CD4-positive, alpha-beta T cell (primary cell): Measurements from ENCODE around the gene TIMM22. TPM values are rescaled to one million over a fixed set of nuclear protein-coding genes. Genes with fewer than 3 reads are reported as not detected.

Experiments
- microRNA-seq: library from miRNA; unstranded; fragments of <30 nt; microRNA quantifications from one replicate; pipeline ENCODE4 v1.2.0, GENCODE V29; 2021; ENCODE audit warnings: borderline microRNAs expressed, borderline replicate concordance
- total RNA-seq, 174 experiments: library from RNA in 2 of 174; stranded (reverse) in 2 of 174; gene quantifications; one replicate each; pipeline ENCODE4 v1.2.3 and lab custom pipeline; 2021 to 2026

Gene TIMM22
- total RNA-seq, 2 experiments from 2014 or later, result 10.2 to 10.9 TPM

Small RNA genes within 50 kb of the gene (microRNA-seq; reads per million reads assigned to microRNA genes)
- not detected for gene MIR3183

Other genes with a start within 250 kb of the TIMM22 start
- gene GEMIN4, start 244.9 kb upstream of the TIMM22 start, total RNA-seq, result 10 to 100 TPM; 16.0 to 18.0 TPM
- gene GLOD4, start 214.8 kb upstream of the TIMM22 start, total RNA-seq, result 10 to 100 TPM; 88.0 to 89.3 TPM
- gene MRM3, start 214.8 kb upstream of the TIMM22 start, total RNA-seq, result 10 to 100 TPM; 40.8 to 44.1 TPM
- gene NXN, start 17.4 kb upstream of the TIMM22 start, total RNA-seq, result under 1 TPM; 0.80 to 0.98 TPM
- gene ABR, start 182.9 kb downstream of the TIMM22 start, total RNA-seq, result 10 to 100 TPM; 72.4 to 74.8 TPM